Hepatocyte (in vitro differentiated cells): Measurements from ENCODE around the gene OSBPL3.

Source experiments
- CTCF ChIP-seq: fragments of 200-600 bp; sonication (generic); IDR thresholded peaks from 2 replicates; pipeline ENCODE4 v1.5.1; 2016; ENCODE audit warnings: antibody characterized with exemption, mild to moderate bottlenecking; ENCODE audit not compliant: poor library complexity
- EZH2 ChIP-seq: fragments of 200-600 bp; sonication (generic); IDR thresholded peaks from 2 replicates; pipeline ENCODE4 v1.6.1; 2016; ENCODE audit warnings: antibody characterized with exemption, mild to moderate bottlenecking, borderline replicate concordance
- EZH2phosphoT487 ChIP-seq: fragments of 200-600 bp; sonication (generic); IDR thresholded peaks from one replicate; pipeline ENCODE4 v1.6.1; 2018; ENCODE audit warnings: antibody characterized with exemption, mild to moderate bottlenecking, low read depth, moderate library complexity; ENCODE audit not compliant: unreplicated experiment, severe bottlenecking

- TF ChIP-seq CTCF, result no peak
- TF ChIP-seq EZH2, result no peak
- TF ChIP-seq EZH2phosphoT487, result no peak
Measured at GRCh38 chr7:24854866-24855265, 125.1 kb downstream of the OSBPL3 start.
